Natural killer cell treated with Interleukin-12 subunit alpha and Interleukin-12 subunit beta and Interleukin-15 and Interleukin-18, amount 100 ng/mL, for 72 hours (primary cell): ENCODE data around the gene PRKN. TPM values are rescaled to one million over a fixed set of nuclear protein-coding genes. Genes with fewer than 3 reads are reported as not detected.

Experiments used
- ATAC-seq, 2 donors: fragments of 150-1000 bp; cut with Tn5 transposase in 1 of 2; sonication (Bioruptor Pico), chemical (Tn5 transposase) in 1 of 2; 2 replicates each; pipeline ENCODE4 v1.10.0; 2021
- DNase-seq: peaks from one replicate; pipeline ENCODE4 v3.0.0; 2022; ENCODE audit warnings: low spot score
- H3K27ac Mint-ChIP-seq, 2 donors: 1 replicate in 1 of 2; 2 replicates in 1 of 2; pipeline ENCODE4 v1.8.0; 2022; ENCODE audit warnings: mixed read lengths in 2 of 2, mild to moderate bottlenecking in 1 of 2, moderate library complexity in 1 of 2
- H3K27me3 Mint-ChIP-seq, 2 donors: 1 replicate in 1 of 2; 2 replicates in 1 of 2; pipeline ENCODE4 v1.8.0; 2022; ENCODE audit warnings: mixed read lengths in 2 of 2
- H3K36me3 Mint-ChIP-seq: one replicate; pipeline ENCODE4 v1.8.0; 2022; ENCODE audit warnings: mixed read lengths
- H3K4me1 Mint-ChIP-seq, 2 donors: 1 replicate in 1 of 2; 2 replicates in 1 of 2; pipeline ENCODE4 v1.8.0; 2022; ENCODE audit warnings: low read depth in 2 of 2, mixed read lengths in 2 of 2, mild to moderate bottlenecking in 1 of 2
- H3K4me3 Mint-ChIP-seq: one replicate; pipeline ENCODE4 v1.8.0; 2022; ENCODE audit warnings: mixed read lengths
- H3K9me3 Mint-ChIP-seq: 2 replicates; pipeline ENCODE4 v1.8.0; 2022; ENCODE audit warnings: mixed read lengths
- total RNA-seq, 2 donors: library from RNA; stranded (reverse); gene quantifications; one replicate each; pipeline ENCODE4 v1.2.3, GENCODE V29; 2022

The PRKN gene
- total RNA-seq, 2 donors from 2014 or later, result not detected

DNA sequence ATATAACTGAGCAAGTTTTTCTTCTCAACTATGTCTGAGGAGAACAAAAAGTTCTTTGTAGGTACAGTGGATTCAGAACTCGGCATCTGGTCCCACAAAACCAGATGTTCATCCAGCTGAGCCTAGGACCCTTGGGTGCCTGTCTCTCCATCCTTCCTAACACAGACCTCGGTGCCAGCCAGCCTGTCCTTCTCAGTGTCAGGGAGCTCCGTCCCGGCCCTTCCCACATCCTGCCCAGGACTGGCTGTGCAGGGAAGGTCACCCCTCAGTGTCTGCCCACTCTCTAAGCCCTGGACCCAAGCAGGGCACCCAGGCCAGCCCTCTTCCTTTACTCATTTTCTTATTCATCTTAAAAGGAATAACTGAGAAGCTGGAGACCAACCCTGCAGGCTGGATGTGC, 1421.7 kb downstream of the PRKN start:
- Mint-ChIP-seq H3K36me3 (no peaks in the 10 kb centered on the region), H3K9me3 (no peaks in the 10 kb centered on the region), H3K4me3 (no peak overlapping the region), H3K27ac (no peak overlapping the region), H3K4me1 (peaks cover 0 to 3% of the 10 kb centered on the region in 2 donors), H3K27me3 (peaks cover 14% of the 10 kb centered on the region in 2 donors)
- DNase-seq, result no peak
- ATAC-seq, result no peak

GRCh38 chr6:161303628-161304340, 1423.8 kb downstream of the PRKN start:
- H3K4me1 Mint-ChIP-seq, result no peaks in the 10 kb centered on the region
- no peak overlapping the region for H3K4me3 Mint-ChIP-seq
- ATAC-seq (no peak), DNase-seq (no peak)
- H3K27ac Mint-ChIP-seq, result no peak overlapping the region
- no peaks in the 10 kb centered on the region for H3K9me3 Mint-ChIP-seq
- peaks cover 7 to 12% of the 10 kb centered on the region in 2 donors for H3K27me3 Mint-ChIP-seq
- no peaks in the 10 kb centered on the region for H3K36me3 Mint-ChIP-seq

- no peak overlapping the region for H3K4me3 Mint-ChIP-seq
- H3K27ac Mint-ChIP-seq, result no peak overlapping the region
- DNase-seq, result no peak
- no peak for ATAC-seq
- no peaks in the 10 kb centered on the region for H3K9me3 Mint-ChIP-seq
- peaks cover 7 to 12% of the 10 kb centered on the region in 2 donors for H3K27me3 Mint-ChIP-seq
- no peaks in the 10 kb centered on the region for H3K36me3 Mint-ChIP-seq
- H3K4me1 Mint-ChIP-seq, result no peaks in the 10 kb centered on the region
These were observed 1424.6 kb downstream of the PRKN start for GRCh38 chr6:161302949-161303348.

DNA sequence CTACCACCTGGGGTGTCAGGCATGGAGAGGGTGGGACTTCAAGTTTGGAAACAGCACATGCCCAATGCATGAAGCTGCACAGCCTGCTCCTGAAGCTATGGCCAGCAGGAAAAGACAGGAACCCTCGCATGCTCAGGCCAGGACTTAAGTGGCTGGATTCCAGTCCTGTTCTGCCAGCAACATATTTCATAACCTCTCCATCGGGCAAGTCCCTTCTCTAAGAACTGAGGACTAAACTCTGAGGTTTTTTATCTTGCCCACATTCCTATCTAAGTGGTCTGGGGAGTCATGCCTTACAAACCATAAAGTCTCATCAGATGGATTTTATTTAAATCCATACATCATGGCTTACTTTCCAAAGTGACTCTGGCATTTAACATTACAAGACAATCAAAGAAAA, 1426.2 kb downstream of the PRKN start:
- no peaks in the 10 kb centered on the region for H3K4me1 Mint-ChIP-seq
- no peaks in the 10 kb centered on the region for H3K9me3 Mint-ChIP-seq
- ATAC-seq (no peak), DNase-seq (no peak)
- H3K27ac Mint-ChIP-seq, result no peak overlapping the region
- H3K36me3 Mint-ChIP-seq, result no peaks in the 10 kb centered on the region
- no peak overlapping the region for H3K4me3 Mint-ChIP-seq
- H3K27me3 Mint-ChIP-seq, result peaks cover 7 to 10% of the 10 kb centered on the region in 2 donors

GRCh38 chr6:161300823-161301222, 1426.7 kb downstream of the PRKN start:
- peaks cover 7% of the 10 kb centered on the region in 2 donors for H3K27me3 Mint-ChIP-seq
- H3K36me3 Mint-ChIP-seq, result no peaks in the 10 kb centered on the region
- H3K9me3 Mint-ChIP-seq, result no peaks in the 10 kb centered on the region
- ATAC-seq (no peak), DNase-seq (no peak)
- H3K4me1 Mint-ChIP-seq, result no peaks in the 10 kb centered on the region
- H3K27ac Mint-ChIP-seq, result no peak overlapping the region
- H3K4me3 Mint-ChIP-seq, result no peak overlapping the region

GRCh38 chr6:161299726-161300125, 1427.8 kb downstream of the PRKN start:
- H3K27me3 Mint-ChIP-seq, result peaks cover 7% of the 10 kb centered on the region in 2 donors
- ATAC-seq (no peak), DNase-seq (no peak)
- H3K27ac Mint-ChIP-seq, result no peak overlapping the region
- H3K9me3 Mint-ChIP-seq, result no peaks in the 10 kb centered on the region
- H3K36me3 Mint-ChIP-seq, result no peaks in the 10 kb centered on the region
- no peak overlapping the region for H3K4me3 Mint-ChIP-seq
- H3K4me1 Mint-ChIP-seq, result no peaks in the 10 kb centered on the region

Other genes starting within 250 kb of the PRKN start
- not detected for gene PACRG, start 208 bp upstream of the PRKN start, total RNA-seq